Loucy (cell line): ENCODE measurements around the gene GAPDH.

Experiments
- CTCF ChIP-seq: fragments of 200-600 bp; sonication (generic); conservative IDR thresholded peaks from 2 replicates; pipeline ENCODE4 v1.5.1; 2014; ENCODE audit warnings: mild to moderate bottlenecking, antibody characterized with exemption, low read length
- EZH2phosphoT487 ChIP-seq: fragments of 200-600 bp; IDR thresholded peaks from 2 replicates; pipeline ENCODE4 v1.6.1; 2018; ENCODE audit warnings: antibody characterized with exemption, mild to moderate bottlenecking, moderate library complexity, borderline replicate concordance

DNA sequence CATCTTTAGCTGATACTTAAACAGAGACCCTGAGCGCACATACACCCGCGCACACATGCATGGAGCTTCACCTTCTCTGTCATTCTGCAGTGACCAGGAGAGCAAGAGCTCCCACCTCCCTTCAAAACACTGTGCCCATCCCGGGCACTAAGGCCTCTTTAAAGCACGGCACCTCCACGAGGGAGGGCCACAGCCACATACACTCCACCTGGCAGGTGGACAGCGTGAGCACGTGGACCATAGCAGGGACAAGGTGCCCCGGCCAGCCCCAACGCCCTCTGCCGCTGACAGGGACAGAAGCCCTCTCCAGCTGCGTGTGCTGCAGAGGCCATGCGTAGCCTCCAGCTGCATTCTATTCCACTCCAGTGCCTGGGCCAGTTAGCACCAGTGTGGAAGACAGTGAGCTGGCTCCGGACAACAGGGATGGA lies 5.4 kb downstream of the GAPDH start:
- TF ChIP-seq CTCF (no peak), EZH2phosphoT487 (no peak)
